Stimulated activated CD4-positive, alpha-beta T cell treated with anti-CD3 and anti-CD28 coated beads, TNF-alpha, amount 100 ng/mL, for 4 hours (primary cell): ENCODE measurements around the gene VPS37D.

Experiments used
- DNase-seq, 3 experiments: peaks; one replicate each; pipeline ENCODE4 v3.0.0-alpha.2; 2020; ENCODE audit warnings: low read depth in 3 of 3

Gene VPS37D

GRCh38 chr7:73680501-73680900 lies 12.9 kb downstream of the VPS37D start:
- no peak for DNase-seq

DNA sequence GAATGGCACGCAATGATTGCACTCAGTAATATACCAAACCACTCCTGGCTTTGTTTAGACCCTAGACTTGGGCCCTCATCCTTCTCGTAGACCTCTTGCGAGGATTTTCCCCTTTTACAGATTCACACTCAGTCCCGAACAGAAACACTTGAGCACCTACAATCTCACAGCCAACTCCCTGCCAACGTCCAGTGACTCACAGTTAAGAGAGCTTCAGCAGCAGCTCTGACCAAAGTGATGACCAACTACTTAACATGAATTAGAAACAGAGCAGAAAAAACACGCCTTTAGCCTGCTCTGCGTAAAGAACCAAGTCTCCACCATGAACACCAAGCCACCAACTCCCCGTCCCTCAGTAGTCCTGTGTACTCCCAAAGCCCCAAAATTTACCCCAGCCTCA lies 13.4 kb downstream of the VPS37D start:
- DNase-seq = no peak

- DNase-seq = no peak
These were observed 15.1 kb downstream of the VPS37D start for GRCh38 chr7:73682745-73683055.

GRCh38 chr7:73683056-73683787 lies 15.6 kb downstream of the VPS37D start, which contains the start of the genes BUD23 and DNAJC30:
TSS of gene BUD23 (plus strand) at chr7:73683597. CDS start at chr7:73683626, 29 bp downstream.
TSS of gene DNAJC30 (minus strand) at chr7:73683453. CDS start at chr7:73683423, 30 bp downstream.
- DNase-seq = peak; percentile 96 to 97 (median 96)

GRCh38 chr7:73683788-73684693 lies 16.4 kb downstream of the VPS37D start:
- no peak for DNase-seq

GRCh38 chr7:73685311-73685710 lies 17.7 kb downstream of the VPS37D start:
- no peak for DNase-seq

DNA sequence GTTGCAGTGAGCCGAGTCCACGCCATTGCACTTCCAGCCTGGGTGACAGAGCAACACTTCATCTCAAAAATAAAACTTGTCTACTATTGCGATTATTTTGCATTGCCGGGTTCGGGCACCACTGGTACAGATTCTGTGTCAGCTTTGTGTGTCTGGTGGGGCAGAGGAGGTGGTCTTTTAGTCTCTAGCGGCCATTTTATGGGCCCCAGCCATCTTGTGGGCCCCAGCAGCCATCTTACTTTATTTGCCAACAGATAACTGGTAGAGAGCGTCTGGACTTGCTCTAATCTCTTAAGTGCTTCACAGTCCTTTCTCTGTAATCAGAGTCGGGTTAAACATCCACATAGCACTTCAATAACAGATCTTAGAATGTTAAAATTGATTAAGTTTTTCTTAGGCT lies 20.7 kb downstream of the VPS37D start:
- no peak for DNase-seq

GRCh38 chr7:73690646-73691045 lies 23.0 kb downstream of the VPS37D start:
- no peak for DNase-seq

- DNase-seq = no peak
These were observed 28.7 kb downstream of the VPS37D start for GRCh38 chr7:73696372-73696771.

GRCh38 chr7:73698410-73698809 lies 30.8 kb downstream of the VPS37D start:
- no peak for DNase-seq

GRCh38 chr7:73699370-73700068 lies 31.9 kb downstream of the VPS37D start:
- DNase-seq = no peak

- DNase-seq = no peak
These were observed 32.4 kb downstream of the VPS37D start for GRCh38 chr7:73700069-73700423.

DNA sequence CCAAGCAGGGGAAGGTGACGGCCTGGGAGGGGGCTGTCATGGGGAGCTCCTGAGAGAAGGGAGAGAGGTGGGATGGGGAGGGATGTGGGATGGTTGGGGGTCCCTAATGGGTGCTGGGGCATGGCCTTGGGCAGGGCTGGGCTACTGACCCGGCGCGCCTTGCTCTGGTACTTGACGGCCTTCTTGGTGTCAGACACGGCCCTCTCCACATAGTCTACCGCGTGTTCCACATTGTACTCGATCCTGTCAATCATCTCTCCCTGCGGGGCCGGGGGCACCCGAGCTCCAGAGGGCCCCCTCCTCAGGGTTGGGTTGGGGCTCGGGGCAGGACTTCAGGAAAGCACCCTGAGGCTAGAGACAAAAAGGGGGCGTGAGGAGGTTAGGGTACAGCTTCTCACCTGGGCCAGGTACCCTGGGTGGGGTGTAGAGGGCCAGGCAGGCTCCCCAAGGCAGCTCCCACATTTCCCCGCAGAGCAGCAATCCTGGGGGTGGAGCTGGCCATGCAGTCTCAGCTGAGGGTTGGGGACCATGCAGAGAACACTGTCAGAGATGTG lies 33.0 kb downstream of the VPS37D start:
- DNase-seq = no peak

DNA sequence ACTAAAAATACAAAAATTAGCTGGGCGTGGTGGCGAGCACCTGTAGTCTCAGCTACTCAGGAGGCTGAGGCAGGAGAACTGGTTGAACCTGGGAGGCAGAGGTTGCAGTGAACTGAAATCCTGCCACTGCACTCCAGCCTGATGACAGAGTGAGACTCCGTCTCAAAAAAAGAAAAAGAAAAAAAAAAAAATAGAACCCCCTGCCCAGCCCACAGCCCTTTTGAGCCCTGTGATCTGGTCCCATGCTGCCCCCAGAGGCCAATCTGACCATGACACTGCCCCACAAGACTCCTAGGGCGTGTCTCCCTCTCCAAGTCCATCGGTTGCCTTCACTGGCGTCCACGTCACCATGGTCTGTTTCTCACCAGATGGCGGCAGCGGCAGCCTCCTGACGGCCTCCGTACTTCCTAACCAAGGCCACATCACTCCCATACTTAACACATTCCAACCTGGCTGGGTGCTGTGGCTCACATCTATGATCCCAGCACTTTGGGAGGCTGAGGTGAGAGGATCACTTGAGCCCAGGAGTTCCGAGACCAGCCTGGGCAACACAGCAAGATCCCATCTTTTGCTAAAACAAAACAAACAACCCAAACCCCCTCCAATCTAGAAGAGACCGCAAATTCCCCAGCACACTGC lies 33.8 kb downstream of the VPS37D start:
- no peak for DNase-seq

- no peak for DNase-seq
These were observed 34.6 kb downstream of the VPS37D start for GRCh38 chr7:73702226-73702625.

GRCh38 chr7:73702665-73703064 lies 35.0 kb downstream of the VPS37D start:
- DNase-seq = no peak

GRCh38 chr7:73703225-73703624 lies 35.6 kb downstream of the VPS37D start:
- DNase-seq = no peak

DNA sequence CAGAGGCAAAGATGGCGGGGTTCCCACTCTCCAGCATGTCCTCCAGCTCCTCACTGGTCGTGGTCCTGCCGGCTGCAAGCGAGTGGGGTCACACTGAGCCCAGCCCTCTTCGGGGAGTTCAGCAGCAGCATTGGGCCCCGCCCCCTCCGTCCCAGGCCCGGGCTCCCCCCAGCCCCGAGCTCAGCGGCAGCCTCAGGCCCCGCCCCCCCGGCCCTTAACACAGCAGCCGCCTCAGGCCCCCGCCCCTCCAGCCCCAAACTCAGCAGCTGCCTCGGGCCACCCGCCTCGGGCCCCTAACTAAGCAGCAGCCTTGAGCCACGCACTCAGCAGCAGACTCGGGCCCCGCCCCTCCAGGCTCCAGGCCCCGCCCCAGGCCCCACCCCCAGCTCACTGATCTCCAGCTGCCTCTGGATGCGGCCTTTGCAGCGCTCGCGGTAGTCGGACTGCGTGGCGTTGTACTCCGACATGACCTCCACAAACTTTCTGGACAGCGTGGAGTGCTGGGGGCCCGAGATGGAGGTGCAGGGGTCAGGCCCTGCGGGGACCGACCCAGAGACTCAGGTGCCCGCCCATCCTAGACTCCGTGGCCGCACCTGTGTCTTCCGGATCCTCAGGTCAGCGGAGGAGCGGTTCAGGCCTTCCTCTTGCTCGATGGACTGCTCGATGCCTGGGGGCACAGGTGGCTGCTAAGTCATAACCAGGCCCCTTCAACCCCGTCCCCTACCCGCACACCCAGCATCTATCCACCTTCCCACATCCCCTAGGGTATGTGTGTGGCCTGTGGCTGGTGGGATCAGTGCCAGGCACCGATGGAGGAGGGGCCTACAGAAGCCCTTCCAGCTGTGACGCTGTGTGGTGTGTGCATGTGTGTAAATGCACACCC lies 36.4 kb downstream of the VPS37D start:
- DNase-seq = no peak

DNA sequence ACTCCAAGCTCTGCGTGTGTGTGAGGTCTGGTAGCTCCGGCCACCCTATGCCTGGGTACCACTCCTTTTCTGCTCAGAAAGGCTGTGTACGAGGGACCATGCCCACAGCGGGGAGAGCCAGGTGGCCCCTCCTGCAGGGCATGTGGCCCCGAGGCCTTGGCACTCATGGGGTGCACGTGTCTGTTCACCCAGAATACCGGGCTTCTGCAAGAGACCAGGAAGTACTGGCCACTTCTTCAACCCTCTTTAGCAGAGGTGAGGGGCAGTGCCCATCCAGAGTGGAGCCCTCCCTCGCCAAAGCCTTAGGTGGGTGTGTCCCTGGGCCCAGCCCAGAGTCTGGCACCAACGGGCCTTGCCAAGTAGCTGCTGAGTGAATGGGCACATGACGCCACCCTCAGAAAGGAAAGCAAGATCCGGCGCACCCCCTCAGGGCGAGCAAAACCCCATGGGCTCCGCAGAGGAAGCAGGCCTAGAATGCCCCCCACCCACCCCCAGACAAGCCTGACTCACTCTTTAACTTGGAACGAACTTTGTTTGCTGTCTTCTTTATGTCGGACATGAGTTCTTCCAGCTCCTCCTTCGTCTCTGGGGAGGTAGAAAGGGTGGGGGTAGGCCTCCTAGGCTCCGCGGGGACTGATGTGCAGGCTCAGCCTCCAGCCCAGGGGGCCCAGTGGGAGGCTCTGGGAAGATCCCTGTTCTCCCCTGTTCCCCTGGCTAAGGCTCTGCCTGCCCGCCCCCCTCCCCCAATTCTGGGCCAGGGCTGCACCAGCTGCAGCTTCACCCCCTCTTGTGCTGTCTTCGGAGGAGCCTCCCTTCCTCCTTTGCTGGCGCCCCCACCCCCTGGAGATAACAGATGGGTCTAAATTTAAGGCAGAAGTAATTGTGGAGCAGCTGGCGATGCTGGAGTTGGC lies 37.3 kb downstream of the VPS37D start:
- no peak for DNase-seq

DNA sequence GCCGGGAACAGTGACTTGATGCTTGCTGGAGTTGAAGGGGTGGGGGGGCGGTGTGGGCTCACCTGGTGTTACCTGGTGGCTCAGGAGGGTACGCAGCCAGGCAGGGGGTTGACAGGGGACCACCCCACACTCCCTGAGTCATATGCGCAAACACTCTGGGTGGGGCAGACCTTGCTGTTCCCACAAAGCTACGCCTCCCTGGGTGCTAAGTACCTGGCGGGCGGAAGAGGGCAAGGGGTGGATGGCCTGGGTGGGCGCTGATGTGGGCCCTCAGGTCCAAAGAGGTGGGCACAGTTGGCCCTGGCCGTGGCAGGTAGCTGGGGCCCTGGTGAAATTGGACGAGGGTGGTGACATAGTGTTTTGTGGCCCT lies 37.9 kb downstream of the VPS37D start:
- no peak for DNase-seq
